ENCODE results near the gene FAM240B.

Gene FAM240B

DNA sequence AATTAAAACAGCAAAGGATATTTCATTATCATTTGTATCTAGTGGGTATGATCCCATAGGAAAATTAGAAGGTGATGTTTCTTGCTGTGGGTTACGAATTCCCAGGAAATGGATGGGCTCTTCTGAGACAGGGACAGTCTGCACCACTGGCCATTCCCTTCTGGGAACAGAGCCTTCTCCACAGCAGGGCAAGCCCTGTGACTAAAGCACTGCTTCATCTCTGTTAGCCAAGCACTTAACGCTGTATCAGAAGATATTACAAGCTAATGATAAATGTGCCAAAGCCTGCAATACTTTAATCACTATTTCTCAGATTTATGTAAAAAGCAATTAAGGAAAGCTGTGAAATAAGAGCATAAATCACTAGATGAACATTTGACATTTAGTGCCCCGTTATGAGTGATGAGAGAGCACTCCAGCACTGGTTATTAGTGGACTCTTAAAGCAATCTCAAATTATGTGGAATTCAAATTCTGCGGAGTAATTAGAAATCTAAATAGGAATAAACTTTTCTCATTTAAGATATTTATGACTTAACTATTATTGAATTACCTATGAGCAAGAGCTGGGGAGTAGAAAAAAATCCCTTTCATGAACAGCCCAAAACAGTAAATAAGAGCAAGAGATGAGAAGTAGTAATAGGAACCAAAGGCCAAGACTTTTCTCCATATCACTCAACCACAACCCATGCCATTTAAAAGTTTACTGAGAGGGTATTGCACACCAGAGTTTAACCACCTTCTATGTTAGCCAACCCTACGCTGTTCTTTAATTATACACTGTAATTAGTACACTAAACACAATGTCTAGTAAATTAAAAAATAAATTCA, 49.2 kb downstream of the FAM240B start:
- no peak for DNase-seq (ENCODE audit: low spot score)

DNA sequence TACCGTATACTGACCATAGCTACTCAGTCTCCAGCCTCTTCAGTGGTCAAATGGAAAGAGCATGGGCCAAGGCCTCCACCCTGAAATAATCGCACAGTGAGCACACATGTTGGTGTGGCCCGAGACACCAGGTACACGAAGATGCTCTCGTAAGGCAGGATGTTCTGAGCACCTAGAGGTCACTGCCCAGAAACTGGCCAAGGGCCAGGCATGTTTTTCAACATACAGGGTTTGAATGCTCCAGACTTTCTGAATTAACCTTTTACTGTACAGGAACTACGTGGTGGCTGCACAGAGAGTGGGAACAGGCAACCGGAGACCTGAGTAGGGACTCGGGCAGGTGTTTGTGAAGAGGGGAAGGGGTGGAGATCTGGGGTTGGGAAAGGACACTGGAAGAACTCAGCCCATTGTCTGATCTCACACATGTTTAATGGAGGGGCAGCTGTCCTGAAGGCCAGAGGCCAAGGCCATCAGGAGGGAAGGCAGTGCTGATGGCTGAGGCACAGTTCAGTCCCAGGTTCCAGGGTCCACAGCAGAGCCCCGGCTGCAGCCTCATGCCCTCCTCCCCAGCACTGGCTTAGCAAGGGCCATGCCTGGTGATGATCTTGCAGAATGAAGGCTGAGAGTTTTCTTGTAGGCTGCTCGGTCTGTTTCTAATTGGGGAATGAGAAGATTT, 51.0 kb downstream of the FAM240B start:
- DNase-seq (ENCODE audit: low spot score), result no peak

DNA sequence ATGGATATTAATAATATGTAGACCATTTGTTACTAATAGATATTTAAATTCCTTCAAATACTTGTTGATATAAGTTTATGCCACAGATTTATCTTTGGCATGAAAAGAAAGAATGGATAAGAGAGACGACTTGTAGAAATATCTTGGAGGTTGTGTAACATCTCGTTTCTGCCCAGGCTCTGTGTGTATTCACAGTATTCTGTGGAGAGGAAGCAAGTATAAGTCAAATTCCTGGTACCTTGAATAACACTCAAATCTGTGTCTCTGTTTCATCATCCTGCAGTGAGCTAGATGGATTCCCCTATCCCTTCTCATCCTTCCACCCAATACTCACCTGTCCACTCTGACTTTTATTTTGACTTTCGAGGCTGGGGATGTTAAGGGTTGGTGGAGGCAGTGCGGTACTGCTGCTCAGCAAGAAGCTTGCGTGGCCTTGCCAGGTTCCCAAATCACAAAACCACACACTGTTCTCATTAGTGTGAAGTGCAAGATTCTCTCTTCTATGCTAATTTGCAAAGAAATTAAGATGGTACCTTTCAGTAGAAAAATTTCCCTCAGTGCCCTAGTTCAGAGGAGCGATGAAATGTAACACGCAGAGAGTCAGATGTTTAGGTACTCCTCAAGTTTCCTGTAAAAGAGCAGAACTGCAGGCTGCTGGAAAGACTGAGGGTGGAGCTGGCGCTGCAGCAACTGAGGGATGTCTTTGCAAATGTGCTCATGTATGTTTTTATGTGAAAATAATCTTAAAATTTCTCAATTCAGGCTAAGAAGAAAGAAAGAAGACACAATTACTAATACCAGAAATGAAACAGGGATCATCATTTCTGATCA, 57.0 kb downstream of the FAM240B start:
- DNase-seq (ENCODE audit: low spot score), result no peak

DNA sequence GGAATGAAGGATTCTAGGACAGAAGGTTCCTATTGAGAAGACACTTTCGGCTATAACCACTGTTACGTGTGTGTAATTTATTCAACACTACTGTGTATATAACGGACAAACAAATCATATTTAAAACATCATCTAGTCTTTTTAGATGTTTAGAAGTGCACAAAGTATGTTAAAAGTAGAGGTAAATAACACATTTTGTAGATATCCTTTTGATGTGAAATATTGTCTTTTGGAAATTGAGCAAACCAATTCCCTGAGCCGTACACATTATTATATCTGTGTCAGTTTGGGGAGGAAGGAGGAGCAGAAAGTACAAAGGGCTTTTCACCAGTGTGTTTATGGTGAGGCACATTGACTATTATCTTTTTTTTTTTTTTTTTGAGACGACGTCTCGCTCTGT, 60.4 kb downstream of the FAM240B start:
- DNase-seq (ENCODE audit: low spot score), result no peak

DNA sequence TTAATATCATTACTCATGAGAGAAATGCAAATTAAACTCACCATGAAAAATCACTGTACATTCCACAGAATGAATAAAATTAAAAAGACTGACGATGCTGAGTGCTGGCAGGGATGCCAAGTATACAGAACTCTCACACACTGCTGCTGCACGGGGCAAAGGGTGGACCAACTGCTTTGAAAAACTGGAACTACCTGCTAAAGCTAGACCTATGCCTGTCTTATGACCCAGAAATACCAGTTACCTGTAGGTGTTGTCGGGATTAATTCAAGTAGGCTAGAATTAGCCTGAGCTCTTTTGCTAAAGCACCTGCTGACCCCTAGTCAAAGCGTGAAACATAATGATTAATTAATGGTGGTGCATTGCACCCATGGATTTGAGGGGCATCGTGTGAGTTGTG, 63.0 kb downstream of the FAM240B start:
- DNase-seq (ENCODE audit: low spot score), result no peak

DNA sequence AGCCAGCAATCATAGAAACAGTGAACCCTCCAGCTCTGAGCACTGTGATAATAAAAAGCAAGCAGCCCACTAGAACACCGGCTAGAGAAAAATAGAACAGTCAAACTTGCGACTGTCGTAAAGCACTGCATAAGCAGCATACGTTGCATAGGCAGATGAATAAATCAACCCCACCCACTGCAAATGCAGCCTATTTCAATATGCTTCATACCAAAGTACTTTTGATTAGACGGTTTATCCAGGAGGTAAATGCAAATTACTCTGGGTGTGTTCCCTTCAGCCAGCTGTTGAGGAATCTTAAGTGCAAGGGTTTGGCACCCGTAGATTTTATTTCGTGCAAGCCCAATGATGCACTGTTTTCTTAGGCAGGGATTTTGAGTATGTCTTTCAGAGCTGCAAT, 67.4 kb downstream of the FAM240B start:
- DNase-seq (ENCODE audit: low spot score), result no peak

DNA sequence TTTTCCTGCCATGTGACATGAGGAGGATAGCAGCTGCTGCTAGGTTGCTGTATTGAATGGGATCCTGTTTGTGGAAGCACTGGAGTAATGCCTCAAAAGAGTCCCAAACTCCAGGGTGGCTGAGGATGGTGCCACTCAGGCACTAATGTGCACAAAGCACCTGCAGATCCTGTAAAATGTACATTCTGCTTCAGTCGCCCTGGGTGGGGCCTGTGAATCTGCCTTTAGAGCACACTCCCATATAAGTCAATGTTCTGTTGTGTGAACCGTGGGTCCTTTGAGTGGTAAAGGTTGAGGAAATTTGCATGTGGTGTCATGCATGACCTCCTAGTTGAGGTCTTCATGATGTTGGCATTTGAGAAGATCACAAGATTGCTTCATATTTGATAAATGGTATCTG, 67.9 kb downstream of the FAM240B start:
- no peak for DNase-seq (ENCODE audit: low spot score)

DNA sequence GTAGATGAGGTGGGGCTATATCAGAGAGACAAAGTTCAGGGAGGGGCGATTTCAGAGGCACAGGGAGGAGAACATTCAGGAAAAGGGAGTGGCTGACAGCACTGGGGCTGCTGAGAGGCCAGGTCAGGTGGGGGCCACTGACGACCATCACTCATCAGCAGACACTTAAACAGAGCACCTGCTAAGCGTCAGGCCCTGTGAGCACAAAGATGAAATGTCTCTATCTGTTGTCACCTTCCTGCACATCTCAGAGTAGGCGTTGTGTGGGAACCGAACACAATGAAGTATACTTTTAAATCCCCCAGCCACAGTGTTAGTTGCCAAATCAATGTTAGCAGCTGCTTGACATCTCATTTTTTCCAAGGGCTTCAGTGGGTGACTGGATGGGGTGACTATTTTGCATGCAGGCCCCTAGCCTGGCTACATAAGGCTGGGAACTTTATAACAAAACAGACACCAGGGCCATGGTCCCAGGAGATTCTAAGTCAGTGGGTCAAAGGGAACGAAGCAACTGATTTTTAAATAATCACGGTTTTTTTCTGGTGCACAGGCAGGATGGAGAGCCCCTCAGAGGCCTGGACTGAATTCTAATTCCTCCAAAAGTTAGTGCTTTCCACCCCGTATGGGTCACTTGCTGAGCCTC, 68.4 kb downstream of the FAM240B start:
- DNase-seq (ENCODE audit: low spot score), result no peak

DNA sequence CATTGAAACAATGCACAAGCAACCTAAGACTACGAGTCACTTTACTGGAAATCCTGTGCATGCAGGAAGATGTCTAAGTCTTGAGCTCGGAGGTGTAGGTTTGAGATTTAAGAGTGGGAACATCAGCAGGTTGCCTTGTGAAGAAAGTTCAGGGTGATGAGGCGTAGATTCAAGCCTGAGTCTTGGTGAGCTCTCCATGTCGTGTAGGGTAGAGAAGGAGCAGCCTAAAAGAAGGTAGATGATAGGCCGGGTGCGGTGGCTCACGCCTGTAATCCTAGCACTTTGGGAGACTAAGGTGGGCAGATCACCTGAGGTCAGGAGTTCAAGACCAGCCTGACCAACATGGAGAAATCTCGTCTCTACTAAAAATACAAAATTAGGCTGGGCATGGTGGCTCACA, 69.4 kb downstream of the FAM240B start:
- DNase-seq (ENCODE audit: low spot score), result no peak

DNA sequence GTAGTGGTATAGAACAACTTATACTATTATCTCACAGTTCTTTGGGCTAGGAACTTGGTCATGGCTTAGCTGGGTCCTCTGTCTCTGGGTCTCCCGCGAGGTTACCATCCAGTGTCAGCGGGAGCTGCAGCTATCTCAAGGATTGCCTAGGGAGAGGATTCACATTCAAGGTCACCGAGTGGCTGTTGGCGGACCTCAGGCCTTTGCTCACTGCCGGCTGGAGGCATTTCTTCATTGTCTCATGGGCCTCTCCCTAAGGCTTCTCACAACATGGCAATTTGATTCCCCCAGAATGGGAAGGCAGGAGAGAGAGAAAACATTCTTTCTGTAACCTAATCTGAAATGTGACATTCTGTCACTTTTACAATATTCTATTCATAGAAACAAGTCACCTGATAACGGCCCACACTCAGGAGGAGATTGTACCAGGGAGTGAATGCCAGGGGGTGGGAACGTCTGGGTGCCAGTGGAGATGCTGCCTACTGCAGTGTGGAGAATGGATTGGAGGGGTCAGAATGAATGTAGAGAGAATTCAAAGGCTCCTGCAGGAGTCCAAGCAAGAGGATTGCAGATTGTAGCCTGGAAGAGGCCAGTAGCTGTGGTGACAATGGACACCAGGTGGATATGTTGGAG, 70.1 kb downstream of the FAM240B start:
- DNase-seq (ENCODE audit: low spot score), result no peak

DNA sequence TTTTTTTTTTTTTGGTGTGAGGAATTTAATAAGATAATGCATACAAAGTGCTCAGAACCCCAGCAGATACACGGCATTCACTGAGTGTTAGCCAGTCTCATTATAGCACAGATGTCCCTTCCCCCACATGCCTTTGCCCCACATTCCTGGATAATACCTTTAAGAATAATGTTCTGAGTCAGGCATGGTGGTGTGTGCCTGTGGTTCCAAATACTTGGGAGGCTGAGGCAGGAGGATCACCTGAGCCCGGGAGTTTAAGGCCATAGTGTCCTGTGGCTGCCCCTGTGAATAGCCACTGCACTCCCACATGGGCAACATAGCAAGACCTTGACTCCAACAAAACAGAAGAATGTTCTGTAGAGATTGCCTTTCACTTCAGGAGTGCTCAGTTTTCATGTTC, 75.3 kb downstream of the FAM240B start:
- no peak for DNase-seq (ENCODE audit: low spot score)
